IMR-90 (cell line): ENCODE results near the gene GAPVD1. TPM values are rescaled to one million over a fixed set of nuclear protein-coding genes. Genes with fewer than 3 reads are reported as not detected.

Experiments used
- ATAC-seq: fragments of 200-7000 bp; cut with Tn5 transposase; 2 replicates; pipeline ENCODE4 v1.9.1; 2020; ENCODE audit warnings: low read depth, mild to moderate bottlenecking, moderate library complexity
- BruUV-seq: library from RNA; stranded (reverse); fragments of 400-500 nt; replicated peaks from 2 replicates; lab custom pipeline; 2021; lab: Mats Ljungman, UMichigan
- CTCF ChIA-PET: fragments of 300-600 bp; formaldehyde crosslinking; extraction: SDS; loops from one replicate; lab custom pipeline; 2021; ENCODE audit warnings: antibody characterized with exemption; lab: Yijun Ruan, JAX
- POLR2A ChIA-PET: fragments of 300-600 bp; sonication (Branson Sonifier 250); formaldehyde crosslinking; loops from one replicate; lab custom pipeline; 2022; ENCODE audit warnings: antibody characterized with exemption; ENCODE audit not compliant: unreplicated experiment; lab: Charles Lee
- DNase-seq: peaks from one replicate; pipeline ENCODE4 v3.0.0; 2013
- H2AFZ ChIP-seq: replicated peaks from 2 replicates; pipeline ENCODE3; 2013; ENCODE audit warnings: low read length, mild to moderate bottlenecking; ENCODE audit not compliant: poor library complexity
- H2AK5ac ChIP-seq: 2 replicates; pipeline ENCODE4 v1.6.1; 2013; ENCODE audit warnings: low read depth, low read length, inconsistent platforms
- H2AK9ac ChIP-seq: replicated peaks from 2 replicates; pipeline ENCODE3; 2013; ENCODE audit warnings: mild to moderate bottlenecking, low read depth, low read length, moderate library complexity; ENCODE audit not compliant: poor library complexity
- H2BK120ac ChIP-seq: 2 replicates; pipeline ENCODE4 v1.6.1; 2013; ENCODE audit warnings: low read depth, low read length, inconsistent platforms
- H2BK15ac ChIP-seq: 3 replicates; pipeline ENCODE4 v1.6.1; 2013; ENCODE audit warnings: low read depth, low read length, inconsistent platforms
- H2BK20ac ChIP-seq: 2 replicates; pipeline ENCODE4 v1.6.1; 2013; ENCODE audit warnings: low read depth, mild to moderate bottlenecking, inconsistent platforms, low read length, moderate library complexity
- H2BK5ac ChIP-seq: 2 replicates; pipeline ENCODE4 v1.6.1; 2013; ENCODE audit warnings: mild to moderate bottlenecking, low read depth, low read length, inconsistent platforms; ENCODE audit not compliant: poor library complexity, severe bottlenecking
- H3K14ac ChIP-seq: replicated peaks from 2 replicates; pipeline ENCODE4 v1.6.1; 2013; ENCODE audit warnings: low read depth, low read length, inconsistent platforms
- H3K18ac ChIP-seq: 2 replicates; pipeline ENCODE4 v1.6.1; 2013; ENCODE audit warnings: low read depth, low read length, control low read depth
- H3K23ac ChIP-seq: 2 replicates; pipeline ENCODE4 v1.6.1; 2013; ENCODE audit warnings: low read depth, low read length, inconsistent platforms
- H3K27ac ChIP-seq: 2 replicates; pipeline ENCODE4 v1.5.1; 2013; ENCODE audit warnings: mild to moderate bottlenecking, control low read depth, low read length; ENCODE audit not compliant: insufficient read depth
- H3K27me3 ChIP-seq: 2 replicates; pipeline ENCODE4 v1.6.1; 2013; ENCODE audit warnings: low read length; ENCODE audit not compliant: control insufficient read depth, insufficient read depth
- H3K36me3 ChIP-seq: 2 replicates; pipeline ENCODE4 v1.6.1; 2013; ENCODE audit warnings: low read length, mixed read lengths; ENCODE audit not compliant: control insufficient read depth, insufficient read depth
- H3K4ac ChIP-seq: 2 replicates; pipeline ENCODE4 v1.6.1; 2013; ENCODE audit warnings: low read depth, low read length, inconsistent platforms
- H3K4me1 ChIP-seq: 2 replicates; pipeline ENCODE4 v1.6.1; 2013; ENCODE audit warnings: low read length, mixed read lengths; ENCODE audit not compliant: control insufficient read depth, insufficient read depth
- H3K4me2 ChIP-seq: 2 replicates; pipeline ENCODE4 v1.6.1; 2013; ENCODE audit warnings: low read depth, mild to moderate bottlenecking, control low read depth, low read length, moderate library complexity
- H3K4me3 ChIP-seq: 2 replicates; pipeline ENCODE4 v1.5.1; 2013; ENCODE audit warnings: low read depth, mild to moderate bottlenecking, control low read depth, low read length, moderate library complexity; ENCODE audit not compliant: insufficient read depth
- H3K56ac ChIP-seq: 2 replicates; pipeline ENCODE4 v1.6.1; 2013; ENCODE audit warnings: low read length, inconsistent platforms; ENCODE audit not compliant: insufficient read depth; ENCODE audit errors: extremely low read depth
- H3K79me1 ChIP-seq, 2 experiments: 2 replicates each; pipeline ENCODE4 v1.6.1; 2013; ENCODE audit warnings: low read length in 2 of 2, inconsistent platforms in 1 of 2, low read depth in 1 of 2
- H3K9ac ChIP-seq: 2 replicates; pipeline ENCODE4 v1.6.1; 2013; ENCODE audit warnings: low read depth, low read length, control low read depth
- H3K9me1 ChIP-seq: 2 replicates; pipeline ENCODE4 v1.6.1; 2013; ENCODE audit warnings: low read length, inconsistent platforms; ENCODE audit not compliant: insufficient read depth
- H3K9me3 ChIP-seq: 2 replicates; pipeline ENCODE4 v1.6.1; 2013; ENCODE audit warnings: low read length; ENCODE audit not compliant: control insufficient read depth, insufficient read depth
- H4K20me1 ChIP-seq: 2 replicates; pipeline ENCODE4 v1.6.1; 2013; ENCODE audit warnings: low read length, inconsistent platforms; ENCODE audit not compliant: insufficient read depth
- H4K5ac ChIP-seq: 2 replicates; pipeline ENCODE4 v1.6.1; 2013; ENCODE audit warnings: mild to moderate bottlenecking, low read depth, low read length, control low read depth
- H4K8ac ChIP-seq, 2 experiments: 2 replicates each; pipeline ENCODE4 v1.6.1; 2013; ENCODE audit warnings: low read depth in 2 of 2, low read length in 2 of 2, control low read depth in 1 of 2, inconsistent platforms in 1 of 2
- H4K91ac ChIP-seq: 2 replicates; pipeline ENCODE4 v1.6.1; 2013; ENCODE audit warnings: low read depth, low read length, inconsistent platforms; ENCODE audit not compliant: insufficient read depth
- BHLHE40 ChIP-seq: fragments of 150-350 bp; IDR thresholded peaks from 2 replicates; pipeline ENCODE4 v1.6.1; 2016; ENCODE audit warnings: mild to moderate bottlenecking, low read depth, low read length
- CEBPB ChIP-seq: IDR thresholded peaks from 2 replicates; pipeline ENCODE4 v1.6.1; 2012; ENCODE audit warnings: low read depth, low read length, improper control_type of control experiment
- CHD1 ChIP-seq: IDR thresholded peaks from 2 replicates; pipeline ENCODE4 v1.6.1; 2012; ENCODE audit warnings: low read depth, low read length, improper control_type of control experiment
- FOS ChIP-seq: fragments of 150-350 bp; IDR thresholded peaks from 2 replicates; pipeline ENCODE4 v1.6.1; 2016; ENCODE audit warnings: low read depth, low read length
- MAFK ChIP-seq: IDR thresholded peaks from 2 replicates; pipeline ENCODE4 v1.6.1; 2012; ENCODE audit warnings: low read depth, low read length, improper control_type of control experiment
- MAZ ChIP-seq: IDR thresholded peaks from 2 replicates; pipeline ENCODE4 v1.6.1; 2012; ENCODE audit warnings: low read depth, mild to moderate bottlenecking, low read length, improper control_type of control experiment, moderate library complexity, borderline replicate concordance
- MXI1 ChIP-seq: IDR thresholded peaks from 2 replicates; pipeline ENCODE4 v1.6.1; 2012; ENCODE audit warnings: low read depth, mild to moderate bottlenecking, low read length, moderate library complexity, borderline replicate concordance
- NFE2L2 ChIP-seq: fragments of 150-350 bp; IDR thresholded peaks from 2 replicates; pipeline ENCODE4 v1.6.1; 2016; ENCODE audit warnings: low read depth, mild to moderate bottlenecking, low read length
- POLR2A ChIP-seq: IDR thresholded peaks from 2 replicates; pipeline ENCODE4 v1.6.1; 2012; ENCODE audit warnings: mild to moderate bottlenecking, low read depth, low read length
- RAD21 ChIP-seq: IDR thresholded peaks from 2 replicates; pipeline ENCODE4 v1.6.1; 2012; ENCODE audit warnings: low read length, improper control_type of control experiment
- RCOR1 ChIP-seq: IDR thresholded peaks from 2 replicates; pipeline ENCODE4 v1.6.1; 2012; ENCODE audit warnings: mild to moderate bottlenecking, low read length, improper control_type of control experiment; ENCODE audit not compliant: insufficient replicate concordance
- RFX5 ChIP-seq: IDR thresholded peaks from 2 replicates; pipeline ENCODE4 v1.8.0; 2012; ENCODE audit warnings: low read depth, mild to moderate bottlenecking, low read length, moderate library complexity
- SMC3 ChIP-seq: fragments of 150-350 bp; IDR thresholded peaks from 2 replicates; pipeline ENCODE4 v1.6.1; 2016; ENCODE audit warnings: low read depth, mild to moderate bottlenecking, antibody characterized with exemption, low read length, moderate library complexity
- dilution Hi-C: fragments of 300-500 bp; cut with HindIII; formaldehyde crosslinking; loops from one replicate; pipeline ENCODE4 v1.14.3; 2018; ENCODE audit warnings: low sequenced_read_pairs; ENCODE audit not compliant: unreplicated experiment
- in situ Hi-C: fragments of 300-500 bp; cut with MboI; formaldehyde crosslinking; loops from 3 replicates; pipeline ENCODE4 v1.14.3; 2019; ENCODE audit warnings: low sequenced_read_pairs, inconsistent platforms, mixed read lengths
- intact Hi-C: fragments of 100-400 bp; cut with micrococcal nuclease; formaldehyde crosslinking; loops from 2 replicates; pipeline ENCODE4 v1.10.0; 2022
- polyA plus RNA-seq, 3 experiments: library from polyadenylated mRNA; depleted of rRNA; stranded (reverse); fragments of >200 nt; gene quantifications; 2 replicates each; pipeline ENCODE4 v1.2.3, GENCODE V29; 2012; ENCODE audit warnings: low replicate concordance in 1 of 3
- total RNA-seq: library from RNA; depleted of rRNA; stranded (reverse); fragments of >200 nt; gene quantifications from 2 replicates; pipeline ENCODE4 v1.2.3, GENCODE V29; 2012
- TF ChIP-seq, protein P1 (sequence below): conservative IDR thresholded peaks from 2 replicates; pipeline ENCODE4 v1.5.1; 2012; ENCODE audit warnings: mild to moderate bottlenecking, low read depth, low read length, improper control_type of control experiment
- TF ChIP-seq, protein P2 (sequence below): fragments of 150-350 bp; IDR thresholded peaks from 2 replicates; pipeline ENCODE4 v1.6.1; 2017; ENCODE audit warnings: mild to moderate bottlenecking, antibody characterized with exemption, low read length, low read depth
- TF ChIP-seq, protein P3 (sequence below): fragments of 150-350 bp; IDR thresholded peaks from 2 replicates; pipeline ENCODE4 v1.6.1; 2016; ENCODE audit warnings: low read depth, mild to moderate bottlenecking, low read length, moderate library complexity, borderline replicate concordance

Gene GAPVD1
- total and polyA plus RNA-seq, 2 of the 4 experiments (the other 2 are of a cell fraction), result 13.8 to 50.9 TPM

DNA sequence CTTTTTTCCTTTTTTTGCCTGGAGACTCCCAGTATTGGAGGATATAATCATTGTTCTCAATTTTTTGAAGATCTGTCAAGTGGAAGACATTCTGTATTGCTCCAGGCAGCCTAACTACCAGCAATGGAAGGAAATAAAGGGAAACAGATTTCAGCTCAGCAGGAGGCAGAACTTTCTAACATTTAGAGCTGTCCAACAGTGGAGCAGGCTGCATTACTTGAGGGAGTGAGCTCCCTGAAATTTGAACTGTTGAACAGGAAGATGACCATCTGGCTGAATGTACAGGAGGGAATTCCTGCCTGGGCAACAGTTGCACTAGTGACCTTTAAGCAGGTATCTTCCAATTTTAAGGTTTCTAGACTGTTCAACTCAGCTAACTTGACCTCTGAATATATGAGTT lies 1.1 kb upstream of the GAPVD1 start:
- in situ Hi-C loops (no loop called here), dilution Hi-C loops (no loop called here), intact Hi-C loops (loop anchor here (5.0 kb wide), 1 partner anchor 82 kb away; no protein-coding TSS in a partner anchor)
- Histone ChIP-seq H3K4me1 (0 out of 2 replicates have a peak, but pooled peaks cover 2% of the 10 kb centered on the region), H3K9ac (no peak overlapping the region), H3K4ac (no peak overlapping the region), H4K8ac (no peak overlapping the region; a peak in 1 of 4 replicates), H2BK120ac (no peak overlapping the region), H3K23ac (no peak overlapping the region), H3K27ac (no peak overlapping the region), H4K91ac (no peak overlapping the region), H2BK5ac (no peak overlapping the region), H3K27me3 (no peaks in the 10 kb centered on the region), H4K5ac (no peak overlapping the region), H3K56ac (no peak overlapping the region), H4K20me1 (peaks cover 21% of the 10 kb centered on the region), H3K14ac (0 out of 2 replicates have a peak overlapping the region, but pooled peaks have one; percentile 9), H3K18ac (no peak overlapping the region), H3K9me3 (no peaks in the 10 kb centered on the region), H3K9me1 (peaks cover 3% of the 10 kb centered on the region; the same call in 1 of the 2 replicates), H2BK15ac (no peak overlapping the region), H3K36me3 (peaks cover 6% of the 10 kb centered on the region; the same call in 1 of the 2 replicates), H2AK9ac (no peak overlapping the region), H3K4me3 (no peak overlapping the region), H2AFZ (peak overlapping the region; percentile 3), H2AK5ac (no peak overlapping the region; the same call in 1 of the 2 replicates), H3K4me2 (no peak overlapping the region), H2BK20ac (no peak overlapping the region), H3K79me1 (peaks cover 0 to 24% of the 10 kb centered on the region in 2 experiments; a peak in 2 of 4 replicates)
- POLR2A ChIA-PET, result interaction anchor here (0.6 kb wide), 1 partner anchor 1618 kb away, joined by 12 read pairs; no protein-coding TSS in a partner anchor
- ATAC-seq (0 out of 2 replicates have a peak, but pooled peaks have one; percentile 8), DNase-seq (peak; percentile 54)
- CTCF ChIA-PET, result no interaction called here
- no TSS peak for BruUV-seq
- TF ChIP-seq NFE2L2 (no peak), SMC3 (no peak), CHD1 (no peak), FOS (no peak), RAD21 (no peak), MXI1 (no peak), RCOR1 (no peak), MAFK (no peak), BHLHE40 (no peak), CEBPB (no peak), MAZ (no peak), POLR2A (no peak), RFX5 (no peak)
- TF ChIP-seq, protein P1, sequence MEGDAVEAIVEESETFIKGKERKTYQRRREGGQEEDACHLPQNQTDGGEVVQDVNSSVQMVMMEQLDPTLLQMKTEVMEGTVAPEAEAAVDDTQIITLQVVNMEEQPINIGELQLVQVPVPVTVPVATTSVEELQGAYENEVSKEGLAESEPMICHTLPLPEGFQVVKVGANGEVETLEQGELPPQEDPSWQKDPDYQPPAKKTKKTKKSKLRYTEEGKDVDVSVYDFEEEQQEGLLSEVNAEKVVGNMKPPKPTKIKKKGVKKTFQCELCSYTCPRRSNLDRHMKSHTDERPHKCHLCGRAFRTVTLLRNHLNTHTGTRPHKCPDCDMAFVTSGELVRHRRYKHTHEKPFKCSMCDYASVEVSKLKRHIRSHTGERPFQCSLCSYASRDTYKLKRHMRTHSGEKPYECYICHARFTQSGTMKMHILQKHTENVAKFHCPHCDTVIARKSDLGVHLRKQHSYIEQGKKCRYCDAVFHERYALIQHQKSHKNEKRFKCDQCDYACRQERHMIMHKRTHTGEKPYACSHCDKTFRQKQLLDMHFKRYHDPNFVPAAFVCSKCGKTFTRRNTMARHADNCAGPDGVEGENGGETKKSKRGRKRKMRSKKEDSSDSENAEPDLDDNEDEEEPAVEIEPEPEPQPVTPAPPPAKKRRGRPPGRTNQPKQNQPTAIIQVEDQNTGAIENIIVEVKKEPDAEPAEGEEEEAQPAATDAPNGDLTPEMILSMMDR, result no peak
- TF ChIP-seq, protein P2, sequence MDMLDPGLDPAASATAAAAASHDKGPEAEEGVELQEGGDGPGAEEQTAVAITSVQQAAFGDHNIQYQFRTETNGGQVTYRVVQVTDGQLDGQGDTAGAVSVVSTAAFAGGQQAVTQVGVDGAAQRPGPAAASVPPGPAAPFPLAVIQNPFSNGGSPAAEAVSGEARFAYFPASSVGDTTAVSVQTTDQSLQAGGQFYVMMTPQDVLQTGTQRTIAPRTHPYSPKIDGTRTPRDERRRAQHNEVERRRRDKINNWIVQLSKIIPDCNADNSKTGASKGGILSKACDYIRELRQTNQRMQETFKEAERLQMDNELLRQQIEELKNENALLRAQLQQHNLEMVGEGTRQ, result no peak
- TF ChIP-seq, protein P3, sequence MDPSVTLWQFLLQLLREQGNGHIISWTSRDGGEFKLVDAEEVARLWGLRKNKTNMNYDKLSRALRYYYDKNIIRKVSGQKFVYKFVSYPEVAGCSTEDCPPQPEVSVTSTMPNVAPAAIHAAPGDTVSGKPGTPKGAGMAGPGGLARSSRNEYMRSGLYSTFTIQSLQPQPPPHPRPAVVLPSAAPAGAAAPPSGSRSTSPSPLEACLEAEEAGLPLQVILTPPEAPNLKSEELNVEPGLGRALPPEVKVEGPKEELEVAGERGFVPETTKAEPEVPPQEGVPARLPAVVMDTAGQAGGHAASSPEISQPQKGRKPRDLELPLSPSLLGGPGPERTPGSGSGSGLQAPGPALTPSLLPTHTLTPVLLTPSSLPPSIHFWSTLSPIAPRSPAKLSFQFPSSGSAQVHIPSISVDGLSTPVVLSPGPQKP, result no peak
